Measurements from ENCODE around the gene ASB8.
"Not testable (repeated sequence)": the region's sequence is repeated elsewhere in the genome, so short reads cannot be mapped to it uniquely, and the experiment has no call there.

The ASB8 gene

GRCh38 chr12:48163150-48163747 is 5.9 kb upstream of the ASB8 start:
- H3K27me3 ChIP-seq (ENCODE audit: control insufficient read depth, insufficient read depth, low read length): no peaks in the 10 kb centered on the region
- H3K4me1 ChIP-seq (ENCODE audit: control insufficient read depth, insufficient read depth, low read length): no peaks in the 10 kb centered on the region
- H3K36me3 ChIP-seq (ENCODE audit: control insufficient read depth, insufficient read depth, low read length): no peaks in the 10 kb centered on the region
- H3K4me3 ChIP-seq (ENCODE audit: low read depth, low read length): no peak overlapping the region
- H3K27ac ChIP-seq (ENCODE audit: low read depth, low read length): no peak overlapping the region
- no peaks in the 10 kb centered on the region for H3K9me3 ChIP-seq (ENCODE audit: control insufficient read depth, insufficient read depth, low read length)
- H3K9ac ChIP-seq (ENCODE audit: low read depth, low read length): no peak overlapping the region

DNA sequence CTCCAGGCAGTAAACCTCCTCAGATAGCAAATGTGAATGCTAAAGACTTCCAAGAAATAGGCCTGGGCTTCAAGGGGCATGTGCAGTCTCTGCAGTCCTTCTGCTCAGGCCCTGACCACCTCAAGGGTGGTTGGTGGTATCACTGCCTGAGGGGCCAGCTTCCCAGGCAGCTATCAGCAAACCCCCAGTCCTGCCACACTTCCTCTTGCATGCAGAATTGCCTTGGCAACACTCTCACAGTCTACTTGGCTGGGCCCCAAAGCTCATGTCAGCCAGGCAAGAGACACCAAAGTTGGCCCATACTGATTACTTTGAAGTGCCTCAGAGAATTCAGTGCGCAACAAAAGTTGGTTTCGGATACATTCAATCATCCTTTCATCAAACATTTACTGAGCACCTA is 3.5 kb upstream of the ASB8 start:
- Histone ChIP-seq H3K27ac (ENCODE audit: low read depth, low read length) (no peak overlapping the region), H3K9me3 (ENCODE audit: control insufficient read depth, insufficient read depth, low read length) (no peaks in the 10 kb centered on the region), H3K36me3 (ENCODE audit: control insufficient read depth, insufficient read depth, low read length) (no peaks in the 10 kb centered on the region), H3K9ac (ENCODE audit: low read depth, low read length) (no peak overlapping the region), H3K4me1 (ENCODE audit: control insufficient read depth, insufficient read depth, low read length) (peaks cover 9% of the 10 kb centered on the region; the same call in 1 of the 2 replicates), H3K27me3 (ENCODE audit: control insufficient read depth, insufficient read depth, low read length) (no peaks in the 10 kb centered on the region), H3K4me3 (ENCODE audit: low read depth, low read length) (no peak overlapping the region)

GRCh38 chr12:48160046-48160445 is 2.7 kb upstream of the ASB8 start:
- Histone ChIP-seq H3K4me3 (ENCODE audit: low read depth, low read length) (no peak overlapping the region), H3K27ac (ENCODE audit: low read depth, low read length) (no peak overlapping the region), H3K9ac (ENCODE audit: low read depth, low read length) (no peak overlapping the region)

DNA sequence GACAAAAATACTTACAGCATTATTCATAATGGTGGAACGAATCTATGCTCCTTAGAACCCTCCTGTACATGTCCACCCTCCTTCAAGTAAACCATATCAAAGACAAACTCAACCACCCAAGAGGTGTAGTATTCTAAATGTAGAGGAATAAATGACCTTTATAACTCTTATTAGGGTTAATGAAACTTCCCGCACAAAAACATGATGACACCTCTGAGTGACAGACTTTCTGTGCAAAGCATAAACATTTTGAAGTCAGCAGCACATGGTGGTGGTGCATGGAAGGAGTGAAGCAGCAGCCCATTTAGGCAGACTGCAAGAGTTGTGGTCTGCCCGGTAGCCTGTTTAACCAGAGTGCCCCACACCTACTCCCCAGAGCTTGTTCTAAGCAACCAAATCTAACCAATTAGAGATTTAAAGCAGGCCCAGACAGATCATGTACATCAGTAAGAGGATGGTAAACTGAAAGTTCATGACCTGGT is 615 bp upstream of the ASB8 start:
- Histone ChIP-seq H3K27me3 (ENCODE audit: control insufficient read depth, insufficient read depth, low read length) (no peaks in the 10 kb centered on the region), H3K27ac (ENCODE audit: low read depth, low read length) (peak overlapping the region; percentile 30), H3K36me3 (ENCODE audit: control insufficient read depth, insufficient read depth, low read length) (no peaks in the 10 kb centered on the region), H3K4me3 (ENCODE audit: low read depth, low read length) (peak overlapping the region; percentile 97), H3K4me1 (ENCODE audit: control insufficient read depth, insufficient read depth, low read length) (peaks cover 9% of the 10 kb centered on the region; the same call in 1 of the 2 replicates), H3K9ac (ENCODE audit: low read depth, low read length) (no peak overlapping the region), H3K9me3 (ENCODE audit: control insufficient read depth, insufficient read depth, low read length) (no peaks in the 10 kb centered on the region)

More at GRCh38 chr12:48160046-48160445, 2.7 kb upstream of the ASB8 start:
- H3K9me3 ChIP-seq (ENCODE audit: control insufficient read depth, insufficient read depth, low read length): no peaks in the 10 kb centered on the region
- no peaks in the 10 kb centered on the region for H3K36me3 ChIP-seq (ENCODE audit: control insufficient read depth, insufficient read depth, low read length)
- H3K27me3 ChIP-seq (ENCODE audit: control insufficient read depth, insufficient read depth, low read length): no peaks in the 10 kb centered on the region
- H3K4me1 ChIP-seq (ENCODE audit: control insufficient read depth, insufficient read depth, low read length): peaks cover 9% of the 10 kb centered on the region; the same call in 1 of the 2 replicates

DNA sequence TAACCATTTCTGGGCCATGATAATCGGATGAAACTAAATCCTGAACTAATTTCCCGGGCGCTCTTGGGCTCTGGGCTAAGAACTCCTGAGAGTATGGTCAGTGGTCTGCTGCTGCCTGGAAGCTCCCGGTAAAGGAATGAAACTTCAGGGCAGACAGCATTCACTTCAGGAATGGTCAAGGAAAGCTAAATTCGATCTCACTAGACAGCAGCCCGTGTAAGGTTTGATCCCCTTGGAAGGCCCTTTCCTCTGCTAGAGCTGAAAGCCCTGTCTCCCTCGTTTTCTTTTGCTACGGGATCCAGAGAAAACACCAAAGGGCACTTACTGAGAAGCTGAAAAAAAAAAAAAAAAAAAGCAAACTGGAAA is 680 bp downstream of the ASB8 start:
- Histone ChIP-seq H3K9me3 (ENCODE audit: control insufficient read depth, insufficient read depth, low read length) (no peaks in the 10 kb centered on the region), H3K4me3 (ENCODE audit: low read depth, low read length) (peak overlapping the region; percentile 97), H3K36me3 (ENCODE audit: control insufficient read depth, insufficient read depth, low read length) (no peaks in the 10 kb centered on the region), H3K4me1 (ENCODE audit: control insufficient read depth, insufficient read depth, low read length) (peaks cover 9% of the 10 kb centered on the region; the same call in 1 of the 2 replicates), H3K27ac (ENCODE audit: low read depth, low read length) (no peak overlapping the region), H3K27me3 (ENCODE audit: control insufficient read depth, insufficient read depth, low read length) (no peaks in the 10 kb centered on the region), H3K9ac (ENCODE audit: low read depth, low read length) (no peak overlapping the region)

DNA sequence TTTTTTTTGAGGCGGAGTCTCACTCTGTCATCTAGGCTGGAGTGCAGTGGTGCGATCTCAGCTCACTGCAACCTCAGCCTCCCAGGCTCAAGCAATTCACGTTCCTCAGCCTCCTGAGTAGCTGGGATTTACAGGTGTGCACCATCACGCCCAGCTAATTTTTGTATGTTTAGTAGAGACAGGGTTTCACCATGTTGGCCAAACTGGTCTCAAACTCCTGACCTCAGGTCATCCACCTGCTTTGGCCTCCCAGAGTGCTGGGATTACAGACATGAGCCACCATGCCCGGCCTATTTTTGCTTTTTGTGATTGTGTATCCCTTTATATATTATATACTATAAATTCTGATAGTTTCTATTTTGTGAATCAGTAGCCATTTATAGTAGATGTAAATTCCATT is 1.5 kb downstream of the ASB8 start:
- H3K4me1 ChIP-seq (ENCODE audit: control insufficient read depth, insufficient read depth, low read length): not testable (repeated sequence)

GRCh38 chr12:48151103-48151771 is 6.1 kb downstream of the ASB8 start:
- peaks cover under 1% of the 10 kb centered on the region; the same call in 1 of the 2 replicates for H3K4me1 ChIP-seq (ENCODE audit: control insufficient read depth, insufficient read depth, low read length)
- no peak overlapping the region for H3K4me3 ChIP-seq (ENCODE audit: low read depth, low read length)
- no peak overlapping the region for H3K27ac ChIP-seq (ENCODE audit: low read depth, low read length)
- H3K9ac ChIP-seq (ENCODE audit: low read depth, low read length): no peak overlapping the region
- H3K27me3 ChIP-seq (ENCODE audit: control insufficient read depth, insufficient read depth, low read length): no peaks in the 10 kb centered on the region
- H3K9me3 ChIP-seq (ENCODE audit: control insufficient read depth, insufficient read depth, low read length): no peaks in the 10 kb centered on the region
- peaks cover 33% of the 10 kb centered on the region for H3K36me3 ChIP-seq (ENCODE audit: control insufficient read depth, insufficient read depth, low read length)

More for the DNA sequence above, 1.5 kb downstream of the ASB8 start:
- H3K36me3 ChIP-seq (ENCODE audit: control insufficient read depth, insufficient read depth, low read length); H3K4me3 ChIP-seq (ENCODE audit: low read depth, low read length); H3K9me3 ChIP-seq (ENCODE audit: control insufficient read depth, insufficient read depth, low read length); H3K27me3 ChIP-seq (ENCODE audit: control insufficient read depth, insufficient read depth, low read length); H3K27ac ChIP-seq (ENCODE audit: low read depth, low read length); H3K9ac ChIP-seq (ENCODE audit: low read depth, low read length): not testable (repeated sequence)

GRCh38 chr12:48145981-48146380 is 11.3 kb downstream of the ASB8 start:
- H3K36me3 ChIP-seq (ENCODE audit: control insufficient read depth, insufficient read depth, low read length): peaks cover 80% of the 10 kb centered on the region
- H3K4me1 ChIP-seq (ENCODE audit: control insufficient read depth, insufficient read depth, low read length): peaks cover 26% of the 10 kb centered on the region

GRCh38 chr12:48143898-48144297 is 13.4 kb downstream of the ASB8 start:
- H3K4me3 ChIP-seq (ENCODE audit: low read depth, low read length): peak overlapping the region; percentile 25; the same call in 1 of the 2 replicates
- H3K27ac ChIP-seq (ENCODE audit: low read depth, low read length): peak overlapping the region; percentile 80
- H3K9me3 ChIP-seq (ENCODE audit: control insufficient read depth, insufficient read depth, low read length): peaks cover 3% of the 10 kb centered on the region; the same call in 1 of the 2 replicates
- peaks cover 83% of the 10 kb centered on the region for H3K36me3 ChIP-seq (ENCODE audit: control insufficient read depth, insufficient read depth, low read length)
- H3K27me3 ChIP-seq (ENCODE audit: control insufficient read depth, insufficient read depth, low read length): no peaks in the 10 kb centered on the region
- peaks cover 26% of the 10 kb centered on the region for H3K4me1 ChIP-seq (ENCODE audit: control insufficient read depth, insufficient read depth, low read length)
- H3K9ac ChIP-seq (ENCODE audit: low read depth, low read length): no peak overlapping the region

More at GRCh38 chr12:48145981-48146380, 11.3 kb downstream of the ASB8 start:
- Histone ChIP-seq H3K9me3 (ENCODE audit: control insufficient read depth, insufficient read depth, low read length) (peaks cover 3% of the 10 kb centered on the region; the same call in 1 of the 2 replicates), H3K27ac (ENCODE audit: low read depth, low read length) (no peak overlapping the region), H3K27me3 (ENCODE audit: control insufficient read depth, insufficient read depth, low read length) (no peaks in the 10 kb centered on the region), H3K4me3 (ENCODE audit: low read depth, low read length) (no peak overlapping the region), H3K9ac (ENCODE audit: low read depth, low read length) (no peak overlapping the region)

DNA sequence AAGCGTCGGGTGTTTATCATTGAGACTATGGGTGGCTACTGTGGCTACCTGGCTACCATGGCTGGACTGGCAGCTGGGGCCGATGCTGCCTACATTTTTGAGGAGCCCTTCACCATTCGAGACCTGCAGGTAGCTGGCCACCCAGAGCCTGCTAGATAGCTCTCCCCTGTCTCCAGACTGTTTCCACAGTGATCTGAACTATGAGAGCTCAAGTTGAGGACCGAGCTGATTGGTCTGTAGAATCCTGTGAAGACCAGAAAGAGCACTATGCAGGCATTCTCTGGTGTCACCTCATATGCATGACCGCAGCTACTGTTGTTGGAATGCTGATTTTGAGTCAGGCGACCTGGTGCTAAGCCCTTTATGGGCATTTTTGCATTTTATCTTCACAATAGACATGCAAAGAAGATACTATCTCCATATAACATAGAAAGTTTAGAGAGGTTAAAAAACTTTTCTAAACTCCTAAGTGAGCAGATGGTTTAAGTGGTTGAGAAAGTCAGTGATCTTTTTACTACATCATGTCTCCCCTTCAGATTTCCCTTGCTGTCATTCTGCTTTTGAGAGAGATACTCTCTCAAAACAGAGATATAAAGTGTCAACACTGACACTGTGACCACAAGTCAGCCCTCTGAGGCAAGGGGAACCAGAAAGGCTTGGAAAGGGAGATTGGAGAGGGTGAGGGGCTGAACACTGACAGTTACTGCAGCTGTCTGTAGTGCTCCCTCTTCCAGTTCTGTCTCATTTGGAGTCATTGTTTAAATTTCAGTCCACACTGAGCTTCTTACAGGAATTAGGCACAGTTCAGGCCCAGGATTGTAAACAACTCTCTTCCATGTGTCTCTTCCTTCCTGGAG is 14.3 kb downstream of the ASB8 start:
- H3K27me3 ChIP-seq (ENCODE audit: control insufficient read depth, insufficient read depth, low read length): no peaks in the 10 kb centered on the region
- H3K9ac ChIP-seq (ENCODE audit: low read depth, low read length): peak overlapping the region; percentile 33; the same call in 1 of the 2 replicates
- H3K27ac ChIP-seq (ENCODE audit: low read depth, low read length): peak overlapping the region; percentile 80
- peak overlapping the region; percentile 25; the same call in 1 of the 2 replicates for H3K4me3 ChIP-seq (ENCODE audit: low read depth, low read length)
- H3K36me3 ChIP-seq (ENCODE audit: control insufficient read depth, insufficient read depth, low read length): peaks cover 90% of the 10 kb centered on the region
- peaks cover 26% of the 10 kb centered on the region for H3K4me1 ChIP-seq (ENCODE audit: control insufficient read depth, insufficient read depth, low read length)
- H3K9me3 ChIP-seq (ENCODE audit: control insufficient read depth, insufficient read depth, low read length): peaks cover 3% of the 10 kb centered on the region; the same call in 1 of the 2 replicates

Data from HUES48 (cell line).